Heart left ventricle (tissue), 16 donors: ENCODE data around the gene ASTN2. TPM values are rescaled to one million over a fixed set of nuclear protein-coding genes. Genes with fewer than 3 reads are reported as not detected.

Experiments used
- ATAC-seq, 4 donors: fragments of 200-7000 bp; cut with Tn5 transposase; one replicate each; pipeline ENCODE4 v1.9.1; 2020 to 2022; ENCODE audit warnings: moderate library complexity in 4 of 4, mild to moderate bottlenecking in 3 of 4, moderate number of reproducible peaks in 1 of 4
- DNase-seq, 5 donors: peaks; one replicate each; pipeline ENCODE4 v3.0.0-alpha.2; 2020
- H3K27ac ChIP-seq, 12 donors: fragments of 200-600 bp; sonication (generic) in 4 of 12; one replicate each; pipeline versions ENCODE4 v1.5.0 to v1.8.0; 2016 to 2022; ENCODE audit warnings: mild to moderate bottlenecking in 2 of 12
- H3K27me3 ChIP-seq, 9 donors: fragments of 200-600 bp; sonication (generic) in 2 of 9; one replicate each; pipeline versions ENCODE4 v1.5.1 to v1.8.0; 2016 to 2022; ENCODE audit warnings: mild to moderate bottlenecking in 3 of 9
- H3K36me3 ChIP-seq, 9 donors: fragments of 200-600 bp; sonication (generic) in 2 of 9; one replicate each; pipeline versions ENCODE4 v1.5.0 to v1.8.0; 2018 to 2022; ENCODE audit warnings: mild to moderate bottlenecking in 2 of 9
- H3K4me1 ChIP-seq, 12 donors: fragments of 200-600 bp; sonication (generic) in 4 of 12; one replicate each; pipeline versions ENCODE4 v1.5.0 to v1.8.0; 2016 to 2022; ENCODE audit warnings: mild to moderate bottlenecking in 3 of 12
- H3K4me3 ChIP-seq, 12 donors: fragments of 200-600 bp; sonication (generic) in 4 of 12; one replicate each; pipeline versions ENCODE4 v1.5.0 to v1.8.0; 2017 to 2022; ENCODE audit warnings: mild to moderate bottlenecking in 9 of 12, moderate library complexity in 4 of 12
- H3K9me3 ChIP-seq, 12 donors: fragments of 200-600 bp; sonication (generic) in 4 of 12; one replicate each; pipeline versions ENCODE4 v1.5.0 to v1.8.0; 2016 to 2022; ENCODE audit warnings: mild to moderate bottlenecking in 1 of 12
- CTCF ChIP-seq, 12 donors: fragments of 200-600 bp; sonication (generic) in 4 of 12; IDR thresholded peaks; one replicate each; pipeline versions ENCODE4 v1.5.0 to v1.8.0; 2018 to 2022; ENCODE audit warnings: antibody characterized with exemption in 12 of 12, mild to moderate bottlenecking in 5 of 12
- POLR2A ChIP-seq, 2 donors: fragments of 450-650 bp; IDR thresholded peaks; one replicate each; pipeline ENCODE4 v1.6.1; 2017; ENCODE audit warnings: antibody characterized with exemption in 2 of 2, mild to moderate bottlenecking in 2 of 2, moderate library complexity in 2 of 2
- WGBS, 4 donors: extraction: QIAGEN DNeasy Blood & Tissue Kit in 2 of 4; methylation state at CpG; one replicate each; pipeline versions ENCODE4 v1.1.5 to v1.1.7; 2013 to 2018; 5-methylcytosine and 5-hydroxymethylcytosine counted together
- intact Hi-C, 10 donors: fragments of 100-400 bp; cut with DNase I; formaldehyde crosslinking; loops; one replicate each; pipeline versions ENCODE4 v1.11.1 to v1.14.2; 2022
- polyA plus RNA-seq, 2 donors: library from polyadenylated mRNA; stranded (reverse); fragments of 200-250 nt; gene quantifications; one replicate each; pipeline ENCODE4 v1.2.3, GENCODE V29; 2013
- total RNA-seq, 9 donors: library from RNA; depleted of rRNA in 2 of 9; stranded (reverse); fragments of >200 nt in 2 of 9; fragmentation: NEBNext Ultra II Directional in 3 of 9; extraction: Animal tissue kit (Norgen Biotek cat#: 25700) in 3 of 9; gene quantifications; one replicate each; pipeline versions ENCODE4 v1.1.0 to v1.2.4, GENCODE V29; 2016 to 2023
- donor health status: ischemic (EF 13 %, LVEDD 7.1; RV severe dilation, severe dysfunction).
- donor health status: healthy with polysubstance abuse.
- donor health status: DM: no; HTN: yes; CAD: no.
- donor health status: DM: no; HTN: no; CAD: no.
- donor health status: ischemic (EF 25% LVEDD 6.9; RV normal size, moderate dysfunction).
- donor health status: ischemic (EF 25% LVEDD 5.7; RV mildly dilated, moderate dysfunction).
- donor health status: healthy.
- donor health status: DM: yes; HTN: yes; CAD: no.
- donor health status: ischemic (EF 35%, LVEDD 5.7; RV mildly dilated, moderate dysfunction).
- donor health status: nonischemic (EF 11% LVEDD 7.7; RV severe dilation, severe dysfunction).
- donor health status: DM: yes; HTN: yes; CAD: no.
- donor health status: PGD.
- donor health status: ischemic (EF 29% LVEDD 5.4; RV normal size, mild dysfunction).
- donor health status: nonischemic (EF 23%, LVEDD 6.1; RV moderate dilation, normal function).

The ASTN2 gene
- total and polyA plus RNA-seq, 11 donors, result 2.5 to 6.0 (median 3.5) TPM

- Histone ChIP-seq H3K4me3 (no peak overlapping the region), H3K9me3 (no peaks in the 10 kb centered on the region), H3K27ac (no peak overlapping the region), H3K4me1 (no peaks in the 10 kb centered on the region), H3K27me3 (no peaks in the 10 kb centered on the region), H3K36me3 (no peaks in the 10 kb centered on the region)
- TF ChIP-seq CTCF (IDR thresholded peaks at IDR 0.05), result no peak
- TF ChIP-seq POLR2A (IDR thresholded peaks at IDR 0.05), result no peak
- ATAC-seq (no peak), DNase-seq (no peak)
- WGBS, 4 donors, result 75 to 89% (median 83%) methylated on average over 5 of the region's 5 CpGs
- intact Hi-C loops, result no loop called here
Measured at GRCh38 chr9:116422119-116422979, 992.5 kb downstream of the ASTN2 start.

GRCh38 chr9:116420993-116421538 lies 993.8 kb downstream of the ASTN2 start:
- intact Hi-C loops, result no loop called here
- Histone ChIP-seq H3K4me3 (no peak overlapping the region), H3K36me3 (no peaks in the 10 kb centered on the region), H3K4me1 (no peaks in the 10 kb centered on the region), H3K27me3 (no peaks in the 10 kb centered on the region), H3K27ac (no peak overlapping the region), H3K9me3 (no peaks in the 10 kb centered on the region)
- TF ChIP-seq CTCF (IDR thresholded peaks at IDR 0.05), result no peak
- no peak for TF ChIP-seq POLR2A (IDR thresholded peaks at IDR 0.05)
- DNase-seq, result no peak
- no peak for ATAC-seq
- WGBS, 4 donors, result 88 to 93% (median 90%) methylated on average over 1 of the region's 1 CpG

GRCh38 chr9:116419181-116419580 lies 995.7 kb downstream of the ASTN2 start:
- Histone ChIP-seq H3K4me3 (no peak overlapping the region), H3K27ac (no peak overlapping the region), H3K9me3 (no peaks in the 10 kb centered on the region), H3K4me1 (no peaks in the 10 kb centered on the region), H3K36me3 (no peaks in the 10 kb centered on the region), H3K27me3 (no peaks in the 10 kb centered on the region)
- ATAC-seq (no peak), DNase-seq (no peak)
- intact Hi-C loops, result no loop called here
- 67 to 90% (median 79%) methylated on average over 3 of the region's 3 CpGs for WGBS, 4 donors
- no peak for TF ChIP-seq CTCF (IDR thresholded peaks at IDR 0.05)
- no peak for TF ChIP-seq POLR2A (IDR thresholded peaks at IDR 0.05)

- no peak for ATAC-seq
- WGBS, 4 donors, result 83 to 90% (median 86%) methylated on average over 2 of the region's 2 CpGs
- H3K27ac ChIP-seq, result no peak overlapping the region
Measured at GRCh38 chr9:116417464-116417863, 997.4 kb downstream of the ASTN2 start.

More at GRCh38 chr9:116417464-116417863, 997.4 kb downstream of the ASTN2 start:
- no peaks in the 10 kb centered on the region for H3K27me3 ChIP-seq
- intact Hi-C loops, result no loop called here
- H3K4me1 ChIP-seq, result no peaks in the 10 kb centered on the region
- no peaks in the 10 kb centered on the region for H3K9me3 ChIP-seq
- DNase-seq, result no peak
- no peaks in the 10 kb centered on the region for H3K36me3 ChIP-seq
- TF ChIP-seq POLR2A (IDR thresholded peaks at IDR 0.05) (no peak), CTCF (IDR thresholded peaks at IDR 0.05) (no peak)
- no peak overlapping the region for H3K4me3 ChIP-seq
